Stimulated activated naive CD8-positive, alpha-beta T cell treated with anti-CD3 and anti-CD28 coated beads, Interleukin-15, Interleukin-2, amounts not matched to agents 100 U/mL and 50 U/mL, for 24 hours (primary cell): ENCODE results near the gene COL23A1.

Experiments
- ATAC-seq: fragments of 150-1000 bp; cut with Tn5 transposase; one replicate; pipeline ENCODE4 v1.10.0; 2021
- DNase-seq: peaks from one replicate; pipeline ENCODE4 v3.0.0; 2021

Gene COL23A1

GRCh38 chr5:178338126-178338749 is 252.0 kb downstream of the COL23A1 start:
- ATAC-seq (no peak), DNase-seq (no peak)

- ATAC-seq (no peak), DNase-seq (no peak)
Observed at GRCh38 chr5:178337334-178337741, 252.9 kb downstream of the COL23A1 start.

- ATAC-seq (no peak), DNase-seq (no peak)
Observed at GRCh38 chr5:178336889-178337288, 253.3 kb downstream of the COL23A1 start.

DNA sequence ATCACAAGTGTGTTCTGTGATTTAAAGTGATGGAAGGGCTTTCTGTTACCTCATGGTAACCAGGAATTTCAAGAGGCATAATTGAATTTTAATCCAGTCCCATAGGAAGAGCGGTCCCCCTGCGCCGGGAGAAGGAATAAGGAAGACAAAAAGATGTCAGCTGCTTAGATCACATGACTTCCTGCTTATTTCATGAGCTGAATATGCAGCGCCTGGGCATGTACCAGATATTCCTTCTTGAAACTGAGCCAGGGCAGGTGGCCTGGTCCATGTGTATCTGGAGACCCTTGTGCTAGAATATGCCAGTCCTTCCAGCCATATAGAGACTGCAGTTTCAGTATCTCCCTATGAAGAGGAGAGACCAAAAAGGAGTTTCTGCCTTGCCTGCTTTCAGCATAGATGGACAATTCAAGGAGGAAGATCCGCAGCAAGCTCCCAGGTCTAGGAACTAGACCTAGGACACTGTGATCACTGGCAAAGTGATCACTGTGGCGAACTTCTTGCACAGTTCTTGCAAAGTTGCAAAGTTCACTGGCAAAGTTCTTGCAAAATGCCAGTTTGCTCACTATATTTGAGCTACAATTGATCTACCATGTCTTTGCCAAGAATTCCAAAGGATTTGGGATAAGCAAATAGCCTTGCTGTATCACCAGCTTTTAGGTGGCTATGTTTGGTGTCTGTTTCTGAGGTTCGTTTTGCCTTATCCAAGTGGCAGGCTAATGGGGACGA is 254.7 kb downstream of the COL23A1 start:
- DNase-seq, result no peak
- ATAC-seq, result no peak

GRCh38 chr5:178334861-178335260 is 255.3 kb downstream of the COL23A1 start:
- DNase-seq (no peak), ATAC-seq (no peak)

DNA sequence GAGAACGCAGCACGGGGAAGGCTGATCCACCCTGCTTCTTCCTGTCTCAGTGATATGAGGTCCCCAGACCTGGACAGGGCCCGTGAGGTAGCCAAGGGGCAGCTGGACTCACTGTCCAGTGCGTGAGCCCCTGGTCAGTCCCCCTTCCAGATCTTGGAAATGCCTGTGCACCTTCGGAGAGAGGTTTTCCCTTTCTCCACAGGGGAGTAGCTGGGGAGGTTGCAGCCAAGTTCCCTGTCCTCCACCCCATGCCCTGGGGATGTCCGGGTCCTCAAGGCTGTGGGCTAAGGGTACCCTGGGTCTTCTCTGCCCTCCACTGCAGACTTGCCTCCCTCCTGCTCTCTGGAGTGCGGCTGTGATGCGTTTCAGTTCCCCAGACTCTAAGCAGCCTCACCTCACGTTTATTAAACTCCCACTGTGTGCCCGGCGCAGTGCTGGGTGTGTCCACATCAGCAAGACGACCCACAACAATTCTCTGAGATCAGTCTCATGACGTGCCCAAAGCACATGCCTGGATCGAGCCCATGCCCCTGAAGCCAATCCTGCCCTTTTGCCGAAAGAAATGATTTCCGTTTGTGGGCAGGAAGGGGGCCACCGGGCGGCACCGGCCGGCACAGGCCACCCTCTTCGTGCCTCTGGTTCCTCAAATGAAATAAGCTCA is 256.2 kb downstream of the COL23A1 start:
- no peak for DNase-seq
- ATAC-seq, result no peak

- ATAC-seq, result no peak
- no peak for DNase-seq
Observed at GRCh38 chr5:178332210-178332641, 258.0 kb downstream of the COL23A1 start.

DNA sequence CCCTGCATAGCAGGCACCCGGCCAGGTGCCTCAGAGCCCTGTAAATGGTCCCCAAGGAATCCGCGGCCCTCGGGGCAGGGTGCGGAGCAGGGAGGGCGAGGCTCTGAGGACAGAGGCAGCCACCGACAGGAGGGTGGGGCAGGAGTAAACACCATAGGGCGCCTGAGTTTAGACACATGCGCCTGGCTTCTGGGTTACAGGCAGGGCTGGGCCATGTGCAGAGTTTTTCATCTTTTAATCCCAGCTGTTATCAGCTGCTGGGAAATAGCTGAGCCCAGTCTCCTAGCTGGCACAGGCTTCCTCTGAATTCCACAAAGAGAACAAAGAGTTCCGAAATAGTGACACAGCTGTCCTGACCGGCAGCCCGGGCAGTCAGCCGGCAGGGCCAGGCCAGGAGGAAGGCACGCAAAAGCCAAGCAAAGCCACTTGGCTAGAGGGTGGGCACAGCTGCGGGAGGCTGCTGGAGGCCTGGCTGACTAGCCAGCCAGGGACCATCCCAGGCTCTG is 258.6 kb downstream of the COL23A1 start:
- no peak for DNase-seq
- no peak for ATAC-seq

GRCh38 chr5:178330791-178331404 is 259.3 kb downstream of the COL23A1 start:
- peak; percentile 50 for ATAC-seq
- DNase-seq, result peak; percentile 8

GRCh38 chr5:178328826-178329730 is 261.1 kb downstream of the COL23A1 start:
- no peak for DNase-seq
- ATAC-seq, result no peak

- ATAC-seq (no peak), DNase-seq (no peak)
Observed at GRCh38 chr5:178327931-178328711, 262.1 kb downstream of the COL23A1 start.

DNA sequence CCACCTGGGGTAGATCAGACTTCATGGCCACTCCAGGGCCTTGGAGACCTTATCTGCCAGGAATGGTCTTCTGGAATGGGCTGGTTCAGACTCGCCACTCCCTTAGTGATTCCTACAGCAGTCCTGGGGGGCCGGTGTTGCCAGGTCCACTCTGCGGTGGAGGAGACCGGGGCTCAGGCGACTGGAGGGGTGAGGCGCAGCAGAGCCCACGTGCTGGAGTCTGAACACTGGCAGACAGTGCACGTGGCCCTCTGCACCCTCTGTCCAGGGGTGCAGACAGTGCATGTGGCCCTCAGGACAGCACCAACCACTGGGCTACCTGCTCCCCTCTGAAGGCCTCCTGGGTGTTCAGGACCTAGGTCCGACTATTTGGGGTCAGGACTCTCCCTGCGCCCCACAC is 262.7 kb downstream of the COL23A1 start:
- DNase-seq (no peak), ATAC-seq (no peak)

DNA sequence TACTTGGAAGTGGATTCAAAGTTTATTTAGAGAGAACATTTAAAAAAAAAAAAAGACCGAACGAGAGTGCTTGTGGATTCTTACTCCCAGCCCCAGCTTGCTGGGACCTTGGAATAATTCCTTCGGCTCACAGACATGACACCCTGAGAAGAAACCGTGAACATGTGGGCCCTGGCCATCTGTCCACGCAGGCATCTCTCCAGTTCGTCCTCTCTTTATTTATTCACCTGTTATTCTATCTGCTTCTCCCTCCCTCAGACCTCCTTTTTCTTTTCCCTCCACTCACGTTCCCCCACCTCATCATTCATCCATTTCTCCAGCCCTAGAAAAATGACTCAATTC is 263.8 kb downstream of the COL23A1 start:
- ATAC-seq (no peak), DNase-seq (no peak)

- DNase-seq (no peak), ATAC-seq (no peak)
Observed at GRCh38 chr5:178325679-178326373, 264.4 kb downstream of the COL23A1 start.

DNA sequence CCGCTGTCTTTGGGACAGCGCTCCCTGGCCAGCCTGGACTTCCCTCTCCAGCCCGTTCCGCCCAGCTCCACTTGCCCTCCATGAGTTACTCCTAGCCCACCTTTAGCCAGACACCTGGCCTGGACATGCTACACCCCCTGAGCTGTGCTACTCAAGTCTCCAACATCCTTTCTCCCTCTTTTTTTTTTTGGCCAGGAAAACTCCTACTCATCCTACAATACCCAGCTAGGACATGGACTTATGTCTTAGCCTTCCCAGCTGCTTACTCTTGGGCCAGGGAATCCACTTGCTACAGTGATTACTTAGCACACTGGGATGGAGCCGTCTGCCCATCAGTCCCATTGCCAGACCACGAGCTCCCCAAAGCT is 264.9 kb downstream of the COL23A1 start:
- ATAC-seq (no peak), DNase-seq (no peak)

DNA sequence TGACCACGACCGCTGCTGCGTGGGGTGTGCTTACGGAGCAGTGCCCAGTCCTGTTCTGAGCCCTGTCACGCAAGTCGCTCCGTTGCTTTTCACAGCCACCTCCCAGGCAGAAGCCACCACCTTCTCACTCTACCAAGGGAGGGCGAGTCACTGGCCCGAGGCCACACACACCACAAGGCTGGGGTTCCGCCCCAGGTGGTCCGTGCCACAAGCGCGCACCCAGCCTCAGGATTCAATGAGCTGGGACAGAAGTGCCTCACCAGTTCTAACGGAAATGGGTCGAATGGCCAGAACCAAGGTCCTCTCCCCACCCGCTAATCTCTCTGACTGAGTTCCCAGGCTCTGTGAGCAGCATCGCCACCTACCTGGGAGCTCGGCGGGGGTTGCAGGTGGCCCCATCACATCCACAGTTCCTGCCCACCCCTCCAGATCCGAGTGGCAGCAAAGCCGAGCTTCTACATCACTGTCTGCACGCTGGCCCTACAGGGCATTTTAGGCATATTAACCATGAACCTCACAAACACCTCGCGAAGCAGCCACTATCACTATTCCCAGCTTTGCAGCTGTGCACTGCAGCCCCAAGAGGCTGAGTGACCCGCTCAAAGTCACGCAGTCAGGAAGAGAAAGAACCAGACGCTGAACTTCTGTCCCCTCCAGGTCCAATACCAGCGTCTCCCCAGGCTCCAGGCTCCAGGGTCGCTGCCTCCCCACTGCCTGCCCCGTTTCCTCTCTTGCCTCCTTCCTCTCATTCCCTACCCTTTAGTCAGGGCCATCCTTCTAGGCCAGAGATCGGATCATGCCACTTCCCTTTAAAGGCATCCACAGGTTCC is 265.5 kb downstream of the COL23A1 start:
- ATAC-seq (no peak), DNase-seq (no peak)

DNA sequence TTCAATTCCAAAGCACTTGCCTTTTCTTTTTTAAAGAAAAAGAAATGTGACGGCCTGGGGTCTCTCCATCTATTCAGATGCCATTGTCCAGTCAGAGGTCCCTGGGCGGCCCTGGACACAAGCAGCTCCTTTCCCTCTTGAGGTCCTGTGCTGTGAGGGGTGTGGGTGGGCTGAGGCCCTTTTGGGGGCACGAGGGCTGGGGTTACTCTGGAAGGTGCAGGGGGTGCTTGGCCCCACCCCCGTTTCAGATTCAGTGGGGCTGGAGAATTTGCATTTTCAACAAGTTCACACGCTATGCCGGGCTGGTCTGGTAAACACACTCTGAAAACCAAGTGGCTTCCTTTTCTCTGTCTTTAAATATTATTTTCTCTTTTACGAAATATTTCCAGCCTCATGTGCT is 266.2 kb downstream of the COL23A1 start:
- ATAC-seq (no peak), DNase-seq (no peak)

DNA sequence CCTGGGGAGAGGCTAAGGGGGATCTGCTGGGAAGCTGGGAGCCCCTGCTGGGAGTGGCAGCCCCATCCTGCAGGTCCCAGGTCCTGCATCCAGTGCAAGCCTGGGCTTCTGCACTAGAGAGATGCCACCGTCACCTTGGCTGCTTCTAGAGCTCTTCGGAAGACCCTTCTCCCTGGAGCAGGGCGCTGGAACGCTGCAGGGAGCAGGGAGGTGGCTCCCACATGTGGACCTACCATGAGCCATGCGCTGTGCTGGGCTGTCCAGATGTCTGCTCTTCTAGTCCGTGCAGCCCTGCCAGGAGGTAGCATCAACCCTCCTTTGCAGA is 266.7 kb downstream of the COL23A1 start:
- DNase-seq (no peak), ATAC-seq (no peak)

- DNase-seq (no peak), ATAC-seq (no peak)
Observed at GRCh38 chr5:178322736-178323540, 267.3 kb downstream of the COL23A1 start.
